TTC549 (cell line): ENCODE results near the gene PPP1R12A.
"Not testable (repeated sequence)": the region's sequence is repeated elsewhere in the genome, so short reads cannot be mapped to it uniquely, and the experiment has no call there.

Experiments
- FAIRE-seq: peaks from 2 replicates; lab custom pipeline; 2012; peaks lifted over from hg19 to GRCh38; lab: Jason Lieb, UNC

PPP1R12A gene

DNA sequence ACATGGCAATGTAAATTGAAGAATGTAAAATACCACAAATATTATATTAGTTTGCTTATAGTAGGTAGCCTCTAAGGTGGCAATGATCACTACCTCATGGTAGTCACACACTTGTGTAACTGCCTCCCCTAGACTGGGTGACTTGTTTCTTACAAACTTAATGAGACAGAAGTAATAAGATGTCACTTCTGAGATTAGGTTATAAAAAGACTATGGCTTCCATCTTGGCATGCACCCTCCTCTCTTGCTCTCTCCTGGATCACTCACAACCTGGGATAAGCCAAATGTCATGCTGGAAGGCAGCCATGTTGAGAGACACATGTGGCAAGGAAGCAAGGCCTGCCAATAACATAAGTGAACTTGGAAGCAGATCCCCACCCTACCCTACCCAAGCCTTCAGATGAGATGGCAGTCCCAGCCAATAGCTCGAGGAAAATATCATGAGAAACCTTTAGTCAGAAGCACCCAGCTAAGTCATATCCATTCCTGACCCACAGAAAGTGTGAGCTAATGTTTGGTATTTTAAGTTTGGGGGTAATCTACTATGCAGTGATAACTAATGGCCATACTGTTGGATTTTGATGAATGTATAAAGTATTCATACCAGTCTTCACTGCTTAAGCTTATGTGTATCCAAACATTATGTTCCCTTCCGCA lies 43.3 kb downstream of the PPP1R12A start:
- FAIRE-seq: no peak

DNA sequence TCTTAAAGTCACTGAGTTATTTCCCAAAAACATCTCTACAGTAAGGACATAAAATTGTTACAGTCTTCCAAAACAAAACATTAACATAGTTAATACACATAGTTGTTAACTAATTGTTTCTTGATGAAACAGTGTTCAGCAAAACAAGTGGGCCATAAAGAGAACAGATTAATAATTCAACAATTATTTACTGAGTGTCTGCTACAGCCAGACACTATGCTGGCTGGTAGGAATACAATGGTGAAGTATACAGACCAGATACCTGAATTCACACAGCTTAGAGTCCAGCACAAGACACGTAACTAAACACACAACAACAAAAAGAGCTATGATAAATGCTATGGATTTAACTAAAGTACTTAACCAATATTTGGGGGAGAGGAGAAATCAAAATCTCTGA lies 47.0 kb downstream of the PPP1R12A start:
- FAIRE-seq: no peak

DNA sequence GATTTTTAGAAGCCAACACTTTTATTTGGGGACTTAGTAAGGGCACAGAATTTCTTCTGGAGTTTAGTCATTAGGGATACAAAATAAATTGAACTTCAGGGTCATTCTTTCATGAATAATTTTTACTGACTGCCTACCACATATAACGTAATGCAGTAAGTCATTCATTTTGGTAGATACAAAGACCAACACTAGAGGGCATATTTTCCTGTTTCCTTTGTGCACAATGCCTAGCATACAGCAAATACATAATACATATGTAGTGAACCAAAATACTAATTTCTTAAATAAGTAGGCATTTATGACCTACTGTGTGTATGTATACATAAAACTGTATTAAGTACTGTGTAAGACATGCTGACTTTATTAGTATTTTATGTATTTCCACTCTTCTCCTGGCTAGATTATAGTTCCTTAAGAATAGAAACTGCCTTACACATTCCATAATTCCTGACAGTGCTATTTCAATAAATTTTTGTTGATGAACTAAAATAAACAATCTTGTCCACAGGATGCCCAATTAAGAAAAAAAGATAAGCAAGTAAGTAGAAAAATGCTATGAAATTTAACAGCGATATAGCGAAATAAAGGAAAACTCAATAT lies 47.9 kb downstream of the PPP1R12A start:
- FAIRE-seq: peak; percentile 56

DNA sequence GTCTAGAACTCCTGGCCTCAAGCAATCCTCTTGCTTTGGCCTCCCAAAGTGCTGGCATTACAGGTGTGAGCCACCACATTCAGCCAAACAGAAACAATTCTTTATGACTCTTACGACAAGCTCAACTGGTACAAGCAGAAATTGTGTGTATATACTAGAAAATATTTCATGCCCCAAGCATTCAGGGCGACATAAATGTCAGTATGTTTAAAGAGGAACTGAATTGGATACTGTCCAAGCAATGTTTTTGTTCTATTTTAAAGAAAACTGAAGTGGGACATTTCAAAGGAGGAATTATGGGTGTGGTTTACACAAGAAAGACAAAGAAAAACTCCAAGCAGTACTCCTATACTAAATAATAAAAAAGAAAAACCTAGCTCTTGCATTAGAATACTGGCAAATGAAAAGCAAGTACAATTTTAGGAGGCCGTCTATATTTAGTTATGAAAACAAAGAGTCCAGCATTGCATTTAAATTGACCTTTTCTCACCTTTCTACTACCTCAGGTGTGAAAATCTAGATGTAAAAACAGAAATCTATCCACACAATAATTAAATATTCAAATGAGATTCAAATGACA lies 48.9 kb downstream of the PPP1R12A start:
- no peak for FAIRE-seq

DNA sequence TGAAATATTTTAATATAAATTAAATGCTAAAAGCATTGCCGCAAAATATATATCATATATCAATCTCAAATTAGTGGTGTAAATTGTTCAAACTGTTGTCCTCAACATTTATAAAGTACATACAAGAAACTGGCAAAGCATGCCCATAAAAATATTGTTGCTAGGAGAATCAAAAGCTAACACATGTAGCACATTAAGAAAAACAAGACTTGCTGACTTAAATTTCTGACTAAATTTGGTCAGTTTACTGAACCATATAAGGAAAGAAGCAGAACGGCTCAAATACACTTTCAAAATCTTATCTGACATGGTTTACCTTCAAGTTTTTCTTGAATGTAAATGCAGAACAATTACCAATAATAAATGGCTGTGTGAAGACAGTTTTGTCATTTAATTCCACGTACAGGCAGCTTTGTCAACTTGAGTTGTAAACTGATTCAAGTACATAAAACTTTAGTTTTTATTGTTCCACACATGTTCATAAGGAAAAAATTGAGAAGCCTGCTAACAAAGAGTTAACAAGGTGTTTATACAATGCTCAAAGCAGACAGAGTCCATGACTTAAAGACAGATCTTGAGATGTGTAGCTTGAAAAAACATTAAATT lies 50.4 kb downstream of the PPP1R12A start:
- FAIRE-seq: no peak

GRCh38 chr12:79883216-79883615 lies 51.7 kb downstream of the PPP1R12A start:
- no peak for FAIRE-seq

GRCh38 chr12:79881351-79881750 lies 53.5 kb downstream of the PPP1R12A start:
- no peak for FAIRE-seq

- FAIRE-seq: not testable (repeated sequence)
Observed at GRCh38 chr12:79878506-79878905, 56.4 kb downstream of the PPP1R12A start.

- FAIRE-seq: no peak
Observed at GRCh38 chr12:79877246-79877645, 57.7 kb downstream of the PPP1R12A start.

DNA sequence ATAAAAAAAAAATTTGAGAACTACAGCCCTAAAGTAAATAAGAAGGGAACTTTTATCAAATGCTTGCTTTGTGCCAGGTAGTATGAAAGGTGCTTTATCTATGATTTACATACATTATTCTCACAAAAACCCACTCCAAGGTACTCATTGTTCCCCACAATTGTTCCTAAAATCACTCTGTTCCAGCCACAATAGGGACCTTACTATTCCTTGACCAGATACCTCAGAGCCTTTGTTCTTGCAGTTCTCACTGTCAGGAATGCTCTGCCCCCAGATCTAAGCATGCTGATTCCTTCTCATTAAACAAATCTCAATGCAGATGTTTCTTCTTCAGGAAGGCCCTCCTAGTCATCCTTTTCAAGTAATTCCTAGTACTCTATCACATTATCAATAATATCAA lies 60.2 kb downstream of the PPP1R12A start:
- FAIRE-seq: no peak

DNA sequence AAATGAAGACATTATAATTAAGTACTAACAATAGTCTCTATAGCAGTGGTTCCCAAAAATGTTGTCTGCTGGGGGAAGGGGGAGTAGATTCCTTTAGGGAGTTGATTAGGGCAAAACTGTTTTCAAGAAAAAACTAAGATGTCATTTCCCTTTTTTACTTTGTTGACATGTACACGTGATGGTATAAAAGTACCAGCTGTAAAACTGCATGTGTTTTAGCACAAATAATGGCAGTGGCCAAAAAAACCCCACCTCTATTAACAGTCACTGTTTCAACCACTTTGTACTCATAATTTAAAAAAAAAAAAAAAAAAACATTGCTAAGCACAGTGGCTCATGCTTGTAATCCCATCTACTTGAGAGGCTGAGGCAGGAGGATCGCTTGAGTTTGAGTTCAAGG lies 61.7 kb downstream of the PPP1R12A start:
- FAIRE-seq: no peak

GRCh38 chr12:79871621-79872020 lies 63.3 kb downstream of the PPP1R12A start:
- FAIRE-seq: no peak

GRCh38 chr12:79870916-79871315 lies 64.0 kb downstream of the PPP1R12A start:
- FAIRE-seq: no peak

DNA sequence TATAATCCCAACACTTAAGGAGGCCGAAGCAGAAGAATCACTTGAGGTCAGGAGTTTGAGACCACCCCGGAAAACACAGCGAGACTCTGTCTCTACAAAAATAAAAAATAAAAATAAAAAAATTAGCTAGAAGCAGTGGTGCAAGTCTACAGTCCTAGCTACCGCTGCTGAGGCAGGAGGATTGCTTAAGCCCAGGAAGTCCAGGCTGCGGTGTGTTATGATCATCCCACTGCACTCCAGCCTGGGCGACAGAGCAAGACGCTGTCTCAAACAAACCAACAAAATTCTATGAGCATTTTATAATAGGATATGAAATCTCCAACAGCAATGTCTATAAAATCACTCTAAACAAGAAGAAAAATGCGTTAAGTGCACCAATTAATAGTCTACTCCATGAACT lies 75.3 kb downstream of the PPP1R12A start:
- no peak for FAIRE-seq

DNA sequence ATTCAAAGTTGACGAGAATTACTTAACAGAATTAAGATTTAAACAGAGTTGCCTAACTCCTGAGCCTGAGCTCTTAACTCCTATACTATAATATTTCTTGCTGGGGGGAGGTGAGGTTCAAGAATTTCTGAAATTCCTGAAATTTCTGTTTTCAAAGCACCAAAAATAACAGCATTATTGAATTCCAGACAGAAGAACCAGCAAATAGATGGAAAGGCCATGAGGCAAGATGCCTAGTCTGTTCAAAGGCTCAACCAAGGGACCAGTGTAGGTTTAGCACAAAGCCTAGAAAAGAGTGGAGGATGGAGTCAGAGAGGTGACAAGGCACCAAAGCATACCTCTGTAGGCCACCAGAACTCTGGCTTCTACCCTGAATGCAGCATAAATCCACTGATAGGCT lies 76.4 kb downstream of the PPP1R12A start:
- no peak for FAIRE-seq

DNA sequence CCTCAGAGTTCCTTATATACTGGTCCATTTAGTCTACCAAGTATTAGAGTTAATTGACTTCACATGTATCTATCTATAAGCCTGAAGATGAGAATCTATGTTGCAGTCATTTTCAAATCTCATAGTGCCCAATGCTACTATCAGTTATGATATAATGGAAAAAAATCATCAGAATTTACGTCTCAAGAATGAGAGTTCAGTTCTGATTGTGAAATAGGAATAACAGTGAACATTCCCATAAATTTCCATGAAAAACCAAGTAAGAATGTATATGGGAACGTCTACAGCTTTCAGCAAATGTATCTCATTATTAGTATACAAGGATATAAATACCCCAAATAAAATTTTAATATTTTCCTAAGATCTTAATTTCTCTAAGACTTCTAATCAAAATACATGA lies 77.2 kb downstream of the PPP1R12A start:
- no peak for FAIRE-seq

DNA sequence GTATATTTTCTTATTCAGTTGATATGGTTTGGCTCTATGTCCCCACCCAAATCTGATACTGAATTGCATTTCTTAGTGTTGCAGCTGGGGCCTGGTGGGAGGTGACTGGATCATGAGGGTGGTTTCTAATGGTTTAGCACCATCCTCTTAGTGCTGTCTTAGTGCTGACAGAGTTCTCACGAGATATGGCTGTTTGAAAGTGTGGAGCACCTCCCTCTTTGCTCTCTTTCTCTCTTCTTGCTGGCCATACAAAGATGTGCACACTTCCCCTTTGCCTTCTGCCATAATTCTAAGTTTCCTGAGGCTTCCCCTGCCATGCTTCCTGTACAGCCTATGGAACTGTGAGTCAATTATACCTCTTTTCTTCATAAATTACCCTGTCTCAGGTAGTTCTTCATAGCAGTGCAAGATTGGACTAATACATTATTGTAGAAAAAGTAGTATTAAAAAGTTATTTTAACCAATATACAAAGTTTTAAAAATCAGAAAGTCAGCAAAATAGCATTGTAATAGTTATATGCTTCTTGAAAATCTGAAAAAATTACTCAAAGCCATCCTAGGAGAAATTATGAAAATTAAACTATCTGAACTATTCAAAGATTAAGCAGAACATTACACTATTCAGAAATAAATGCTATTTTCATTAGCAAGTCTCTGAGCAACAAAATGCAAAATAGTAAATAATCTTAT lies 84.1 kb downstream of the PPP1R12A start:
- no peak for FAIRE-seq

DNA sequence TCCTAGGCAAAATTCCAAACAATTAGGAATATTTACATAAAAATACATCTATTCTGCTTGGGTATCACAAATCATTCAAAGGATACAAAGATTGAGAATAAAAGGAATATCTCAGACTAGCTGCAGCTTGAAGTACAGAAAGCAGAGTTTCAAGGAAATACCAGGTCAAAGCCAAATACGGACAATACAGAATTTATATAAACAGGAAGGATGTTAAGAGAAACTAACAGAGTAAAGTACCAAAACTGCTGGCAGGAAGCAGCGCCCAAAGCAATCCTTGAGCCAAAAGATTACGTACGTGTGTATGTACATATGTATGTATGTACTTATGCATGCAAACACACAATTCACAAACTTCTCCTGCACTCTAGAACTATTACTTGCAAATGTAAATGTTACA lies 86.6 kb downstream of the PPP1R12A start:
- no peak for FAIRE-seq

DNA sequence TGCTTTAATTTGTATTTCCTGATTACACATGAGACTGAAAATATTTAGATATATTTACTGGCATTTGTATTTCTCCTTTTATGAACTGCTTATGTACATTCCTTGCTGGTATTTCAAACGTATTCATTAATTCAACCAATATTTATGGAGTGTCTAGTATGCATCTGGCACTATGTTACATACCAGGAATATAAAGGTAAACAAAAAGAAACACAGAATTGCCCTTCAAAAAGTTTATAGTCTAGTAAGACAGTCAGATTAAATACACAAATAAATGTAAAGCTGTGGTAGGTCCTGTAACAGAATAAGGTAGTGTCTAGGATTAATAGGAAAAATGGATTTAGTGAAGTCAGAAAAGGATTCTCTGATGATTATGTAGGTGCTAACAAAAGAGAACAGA lies 87.5 kb downstream of the PPP1R12A start:
- FAIRE-seq: no peak

GRCh38 chr12:79844693-79845092 lies 90.2 kb downstream of the PPP1R12A start:
- no peak for FAIRE-seq

- no peak for FAIRE-seq
Observed at GRCh38 chr12:79843978-79844377, 90.9 kb downstream of the PPP1R12A start.

DNA sequence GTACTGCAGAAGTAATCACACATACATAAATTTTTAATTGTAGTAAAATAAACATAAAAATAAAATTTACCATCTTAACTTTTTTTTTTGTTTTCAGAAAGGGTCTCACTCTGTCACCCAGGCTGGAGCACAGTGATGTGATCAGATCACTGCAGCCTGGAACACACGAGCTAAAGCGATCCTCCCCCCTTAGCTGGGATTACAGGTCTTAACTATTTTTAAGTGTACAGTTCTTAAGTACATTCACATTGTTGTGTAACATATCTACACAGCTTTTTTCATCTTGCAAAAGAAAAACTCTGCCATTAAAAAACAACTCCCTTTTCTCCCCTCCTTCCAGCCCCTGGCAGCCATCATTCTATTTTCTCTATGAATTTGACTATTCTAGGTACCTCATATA lies 92.3 kb downstream of the PPP1R12A start:
- no peak for FAIRE-seq

DNA sequence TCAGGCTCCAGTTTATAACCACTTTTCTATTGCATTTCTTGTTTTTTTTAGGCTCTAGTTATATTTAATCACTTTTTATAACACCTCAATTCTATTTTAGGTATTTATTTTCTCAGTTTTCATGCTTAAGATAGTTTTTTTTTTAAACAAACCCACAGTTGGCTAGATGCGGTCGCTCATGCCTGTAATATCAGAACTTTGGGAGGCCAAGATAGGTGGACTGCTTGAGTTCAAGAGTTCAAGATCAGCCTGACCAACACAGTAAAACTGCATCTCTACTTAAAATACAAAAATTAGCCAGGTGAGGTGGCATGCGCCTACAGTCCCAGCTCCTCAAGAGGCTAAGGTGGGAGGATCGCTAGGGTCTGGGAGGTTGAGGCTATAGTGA lies 93.0 kb downstream of the PPP1R12A start:
- no peak for FAIRE-seq
